ENCODE measurements around the gene SLC19A3.

GRCh38 chr2:227657199-227657845 lies 60.5 kb downstream of the SLC19A3 start:
- TF ChIP-seq CTCF (IDR thresholded peaks at IDR 0.05; ENCODE audit: poor library complexity, severe bottlenecking), result no peak
- TF ChIP-seq REST (IDR thresholded peaks at IDR 0.05; ENCODE audit: borderline replicate concordance), result no peak
- TF ChIP-seq POLR2AphosphoS5 (IDR thresholded peaks at IDR 0.05), result no peak
- no peak for TF ChIP-seq EP300 (conservative IDR thresholded peaks at IDR 0.05; ENCODE audit: poor library complexity, severe bottlenecking)
- TF ChIP-seq EZH2 (IDR thresholded peaks at IDR 0.05; ENCODE audit: borderline replicate concordance, insufficient read depth, low read length, poor library complexity, severe bottlenecking), result no peak
- no peak for TF ChIP-seq RAD21 (conservative IDR thresholded peaks at IDR 0.05)
- TF ChIP-seq MXI1 (conservative IDR thresholded peaks at IDR 0.05; ENCODE audit: poor library complexity, severe bottlenecking), result no peak
- no peak for TF ChIP-seq TAF1 (IDR thresholded peaks at IDR 0.05; ENCODE audit: low read depth)
- no peak for TF ChIP-seq SMC3 (conservative IDR thresholded peaks at IDR 0.05; ENCODE audit: poor library complexity)

All from neural cell (in vitro differentiated cells).